WI38 (cell line): ENCODE data around the gene RASSF7.

ENCODE experiments used
- H3K4me3 ChIP-seq: 2 replicates; pipeline ENCODE4 v1.5.1; 2011; ENCODE audit warnings: low read depth, mild to moderate bottlenecking, control low read depth, low read length
- CTCF ChIP-seq: IDR thresholded peaks from 2 replicates; pipeline ENCODE4 v1.5.1; 2012; ENCODE audit warnings: low read depth, mild to moderate bottlenecking, control low read depth, low read length

The RASSF7 gene

GRCh38 chr11:581342-581741 lies 20.6 kb downstream of the RASSF7 start:
- no peak for TF ChIP-seq CTCF
- no peak overlapping the region for H3K4me3 ChIP-seq

- H3K4me3 ChIP-seq: no peak overlapping the region
- no peak for TF ChIP-seq CTCF
Measured at GRCh38 chr11:581752-582151, 21.0 kb downstream of the RASSF7 start.

GRCh38 chr11:584287-584686 lies 23.5 kb downstream of the RASSF7 start:
- no peak for TF ChIP-seq CTCF
- no peak overlapping the region for H3K4me3 ChIP-seq

GRCh38 chr11:586376-587316 lies 25.9 kb downstream of the RASSF7 start:
- TF ChIP-seq CTCF: no peak
- H3K4me3 ChIP-seq: no peak overlapping the region

GRCh38 chr11:587546-587945 lies 26.8 kb downstream of the RASSF7 start:
- TF ChIP-seq CTCF: no peak
- H3K4me3 ChIP-seq: no peak overlapping the region

- TF ChIP-seq CTCF: no peak
- H3K4me3 ChIP-seq: no peak overlapping the region
Measured at GRCh38 chr11:587978-588380, 27.2 kb downstream of the RASSF7 start.

- no peak overlapping the region for H3K4me3 ChIP-seq
- no peak for TF ChIP-seq CTCF
Measured at GRCh38 chr11:589798-590197, 29.0 kb downstream of the RASSF7 start.
